GM21447 (cell line): ENCODE results near the gene SAA2.
"Not testable (repeated sequence)": the region's sequence is repeated elsewhere in the genome, so short reads cannot be mapped to it uniquely, and the experiment has no call there.

Experiments
- ATAC-seq: cut with Tn5 transposase; IDR thresholded peaks from one replicate; pipeline ENCODE4 v1.9.1; 2021; ENCODE audit not compliant: unreplicated experiment

The SAA2 gene

GRCh38 chr11:18197738-18198137 is 50.7 kb downstream of the SAA2 start:
- not testable (repeated sequence) for ATAC-seq

- ATAC-seq: no peak
Observed at GRCh38 chr11:18196532-18196931, 51.9 kb downstream of the SAA2 start.
